Neural cell (in vitro differentiated cells): Measurements from ENCODE around the gene CIBAR2. TPM values are rescaled to one million over a fixed set of nuclear protein-coding genes. Genes with fewer than 3 reads are reported as not detected.

Source experiments
- H2AFZ ChIP-seq: fragments of 200-600, 300-800 bp; sonication (generic), shearing (Covaris generic); 2 replicates; pipeline ENCODE4 v1.6.0; 2014; ENCODE audit warnings: low read depth, mild to moderate bottlenecking, antibody characterized with exemption, low read length, moderate library complexity
- H3F3A ChIP-seq: fragments of 200-600 bp; shearing (Covaris generic); 2 replicates; pipeline ENCODE4 v1.6.1; 2016; ENCODE audit warnings: mild to moderate bottlenecking, moderate library complexity, mixed read lengths, antibody characterized with exemption, low read length; ENCODE audit not compliant: insufficient read depth, poor library complexity, severe bottlenecking
- H3K27ac ChIP-seq: fragments of 200-600, 300-800 bp; sonication (generic), shearing (Covaris generic); 2 replicates; pipeline ENCODE4 v1.5.1; 2014; ENCODE audit warnings: mild to moderate bottlenecking, low read length, moderate library complexity
- H3K27me3 ChIP-seq: fragments of 300-800, 200-600 bp; sonication (generic), shearing (Covaris generic); 2 replicates; pipeline ENCODE4 v1.6.0; 2014; ENCODE audit warnings: mild to moderate bottlenecking, low read depth, low read length, moderate library complexity; ENCODE audit not compliant: insufficient read depth
- H3K36me3 ChIP-seq: fragments of 300-800, 200-600 bp; sonication (generic), shearing (Covaris generic); 2 replicates; pipeline ENCODE4 v1.5.1; 2014; ENCODE audit warnings: mild to moderate bottlenecking, antibody characterized with exemption, low read length, moderate library complexity; ENCODE audit not compliant: insufficient read depth
- H3K4me2 ChIP-seq: fragments of 300-800, 200-600 bp; sonication (generic), shearing (Covaris generic); 2 replicates; pipeline ENCODE4 v1.6.0; 2014; ENCODE audit warnings: mild to moderate bottlenecking, low read length
- H3K4me3 ChIP-seq: fragments of 300-800, 200-600 bp; sonication (generic), shearing (Covaris generic); 2 replicates; pipeline ENCODE4 v1.5.1; 2014; ENCODE audit warnings: mild to moderate bottlenecking, low read length, moderate library complexity
- H3K79me2 ChIP-seq: fragments of 200-600 bp; shearing (Covaris generic); replicated peaks from 2 replicates; pipeline ENCODE4 v1.6.0; 2014; ENCODE audit warnings: mild to moderate bottlenecking, low read length, moderate library complexity; ENCODE audit not compliant: insufficient read depth
- H3K9ac ChIP-seq: fragments of 300-800, 200-600 bp; sonication (generic), shearing (Covaris generic); 2 replicates; pipeline ENCODE4 v1.6.1; 2016; ENCODE audit warnings: mild to moderate bottlenecking, low read length, mixed read lengths
- H3K9me2 ChIP-seq: fragments of 200-600 bp; shearing (Covaris generic); 2 replicates; pipeline ENCODE4 v1.6.1; 2016; ENCODE audit warnings: mild to moderate bottlenecking, low read length, mixed read lengths; ENCODE audit not compliant: insufficient read depth
- H3K9me3 ChIP-seq: fragments of 200-600, 300-800 bp; sonication (generic), shearing (Covaris generic); 2 replicates; pipeline ENCODE4 v1.6.1; 2016; ENCODE audit warnings: mild to moderate bottlenecking, mixed run types, low read length, moderate library complexity, mixed read lengths
- H4K20me1 ChIP-seq: fragments of 200-600 bp; shearing (Covaris generic); 2 replicates; pipeline ENCODE4 v1.6.1; 2016; ENCODE audit warnings: mild to moderate bottlenecking, mixed run types; ENCODE audit not compliant: insufficient read depth
- CTCF ChIP-seq: fragments of 450-650 bp; IDR thresholded peaks from 2 replicates; pipeline ENCODE4 v1.5.1; 2014; ENCODE audit warnings: antibody characterized with exemption, mild to moderate bottlenecking, moderate library complexity; ENCODE audit not compliant: poor library complexity, severe bottlenecking
- EP300 ChIP-seq: fragments of 450-650 bp; conservative IDR thresholded peaks from 2 replicates; pipeline ENCODE4 v1.6.1; 2014; ENCODE audit warnings: antibody characterized with exemption, mild to moderate bottlenecking, moderate library complexity; ENCODE audit not compliant: poor library complexity, severe bottlenecking
- EZH2 ChIP-seq: fragments of 200-600, 300-800 bp; shearing (Covaris generic), sonication (generic); IDR thresholded peaks from 2 replicates; pipeline ENCODE4 v1.6.1; 2014; ENCODE audit warnings: antibody characterized with exemption, low read length, borderline replicate concordance, mild to moderate bottlenecking; ENCODE audit not compliant: insufficient read depth, poor library complexity, severe bottlenecking
- MXI1 ChIP-seq: fragments of 450-650 bp; conservative IDR thresholded peaks from 2 replicates; pipeline ENCODE4 v1.6.1; 2014; ENCODE audit warnings: antibody characterized with exemption, mild to moderate bottlenecking; ENCODE audit not compliant: poor library complexity, severe bottlenecking
- POLR2AphosphoS5 ChIP-seq: IDR thresholded peaks from 2 replicates; pipeline ENCODE4 v1.6.1; 2012
- RAD21 ChIP-seq: fragments of 450-650 bp; conservative IDR thresholded peaks from 2 replicates; pipeline ENCODE4 v1.6.1; 2014; ENCODE audit warnings: antibody characterized with exemption, mild to moderate bottlenecking, moderate library complexity
- REST ChIP-seq: IDR thresholded peaks from 2 replicates; pipeline ENCODE4 v1.6.1; 2012; ENCODE audit warnings: borderline replicate concordance
- SMC3 ChIP-seq: fragments of 450-650 bp; conservative IDR thresholded peaks from 2 replicates; pipeline ENCODE4 v1.6.1; 2014; ENCODE audit warnings: antibody characterized with exemption, mild to moderate bottlenecking, moderate library complexity; ENCODE audit not compliant: poor library complexity
- TAF1 ChIP-seq: IDR thresholded peaks from 2 replicates; pipeline ENCODE4 v1.6.1; 2012; ENCODE audit warnings: low read depth
- polyA plus RNA-seq: library from polyadenylated mRNA; depleted of rRNA; stranded (reverse); fragments of >200 nt; gene quantifications from 2 replicates; pipeline ENCODE4 v1.2.3, GENCODE V29; 2014

Gene CIBAR2
- polyA plus RNA-seq, 1 donor from 2014 or later, result not detected

GRCh38 chr16:85134789-85135142 lies 22.5 kb upstream of the CIBAR2 start:
- Histone ChIP-seq H2AFZ (no peak overlapping the region), H3K9me2 (no peaks in the 10 kb centered on the region), H3K9me3 (no peaks in the 10 kb centered on the region), H3K9ac (no peak overlapping the region), H3K4me3 (no peak overlapping the region), H3F3A (no peaks in the 10 kb centered on the region), H4K20me1 (no peaks in the 10 kb centered on the region), H3K27ac (no peak overlapping the region), H3K36me3 (no peaks in the 10 kb centered on the region), H3K79me2 (no peaks in the 10 kb centered on the region), H3K27me3 (no peaks in the 10 kb centered on the region), H3K4me2 (no peak overlapping the region)
- TF ChIP-seq RAD21 (no peak), SMC3 (no peak), POLR2AphosphoS5 (no peak), EP300 (no peak), REST (no peak), TAF1 (no peak), CTCF (no peak), EZH2 (no peak), MXI1 (no peak)

- Histone ChIP-seq H2AFZ (no peak overlapping the region), H3K9me2 (no peaks in the 10 kb centered on the region), H3K27me3 (no peaks in the 10 kb centered on the region), H3K9me3 (no peaks in the 10 kb centered on the region), H3K4me3 (no peak overlapping the region), H4K20me1 (no peaks in the 10 kb centered on the region), H3K79me2 (no peaks in the 10 kb centered on the region), H3K36me3 (no peaks in the 10 kb centered on the region), H3K4me2 (no peak overlapping the region), H3K9ac (no peak overlapping the region), H3K27ac (no peak overlapping the region), H3F3A (no peaks in the 10 kb centered on the region)
- TF ChIP-seq POLR2AphosphoS5 (no peak), SMC3 (no peak), TAF1 (no peak), CTCF (no peak), EZH2 (no peak), RAD21 (no peak), REST (no peak)
Measured at GRCh38 chr16:85134076-85134788, 22.0 kb upstream of the CIBAR2 start.
